Ramos (cell line): Measurements from ENCODE around the gene NEDD9.

Source experiments
- in situ Hi-C: fragments of 300-500 bp; cut with MboI; formaldehyde crosslinking; loops from one replicate; pipeline ENCODE4 v1.14.3; 2022; ENCODE audit warnings: low sequenced_read_pairs; ENCODE audit not compliant: unreplicated experiment

Gene NEDD9

DNA sequence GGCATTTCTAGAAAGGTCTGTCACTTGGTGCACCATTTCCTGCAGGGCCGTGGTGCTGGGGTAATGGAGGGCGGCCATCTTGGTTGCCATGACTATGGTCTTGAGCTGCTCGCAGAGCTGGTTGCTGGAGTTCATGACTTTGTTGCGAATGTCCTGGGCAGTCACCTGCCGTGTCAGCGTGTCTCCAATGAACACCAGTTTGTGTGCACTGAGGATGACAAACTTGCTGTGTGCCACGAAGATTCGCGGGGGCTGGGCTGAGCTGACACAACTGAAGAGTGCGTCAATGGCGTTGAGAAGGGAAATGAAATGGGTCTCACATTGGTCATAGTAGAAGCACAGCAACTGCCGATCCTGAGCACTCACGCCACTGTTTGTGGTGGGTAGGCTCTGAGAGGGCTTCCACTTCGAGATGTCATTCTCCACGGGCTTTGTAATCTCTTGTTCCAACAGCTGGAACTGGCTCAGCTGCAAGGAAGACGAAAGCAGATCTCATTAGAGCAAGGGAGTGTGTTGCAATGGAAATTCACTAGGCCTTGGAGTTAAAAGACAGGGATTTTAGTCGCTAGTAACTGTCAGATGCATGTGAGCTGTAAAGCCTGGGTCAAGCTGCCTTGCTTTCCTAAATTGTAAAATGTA lies 47.1 kb downstream of the NEDD9 start:
- in situ Hi-C loops, result no loop called here

DNA sequence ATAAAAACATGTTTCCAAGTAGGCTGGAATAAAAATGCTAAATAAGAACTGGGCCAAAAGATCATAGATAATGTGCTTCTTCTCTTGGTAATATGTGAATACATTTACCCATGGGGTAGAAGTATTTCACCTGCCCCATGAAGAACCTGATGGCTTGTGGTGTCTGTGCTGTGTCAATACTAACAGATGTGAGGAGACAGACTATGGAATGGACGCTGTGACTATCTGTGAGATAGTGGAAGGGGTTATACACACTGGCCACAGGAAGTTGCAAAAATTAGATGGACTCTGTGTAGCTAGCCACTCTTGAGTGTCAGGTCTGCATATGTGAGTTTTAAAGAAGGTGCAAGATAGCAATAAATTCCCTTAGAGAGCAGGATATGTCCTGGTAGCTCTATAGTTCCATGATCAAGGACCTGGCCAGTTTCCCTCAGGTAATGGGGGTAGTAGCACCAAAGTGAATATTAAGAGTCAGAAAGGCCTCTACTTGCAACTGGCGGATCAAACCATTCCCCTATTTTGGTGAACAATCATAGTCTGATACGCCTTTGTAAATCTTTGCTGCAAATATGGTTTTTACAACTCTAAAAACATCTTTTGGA lies 48.6 kb downstream of the NEDD9 start:
- in situ Hi-C loops, result no loop called here

- in situ Hi-C loops, result no loop called here
These were observed 50.9 kb downstream of the NEDD9 start for GRCh38 chr6:11181478-11182136.

DNA sequence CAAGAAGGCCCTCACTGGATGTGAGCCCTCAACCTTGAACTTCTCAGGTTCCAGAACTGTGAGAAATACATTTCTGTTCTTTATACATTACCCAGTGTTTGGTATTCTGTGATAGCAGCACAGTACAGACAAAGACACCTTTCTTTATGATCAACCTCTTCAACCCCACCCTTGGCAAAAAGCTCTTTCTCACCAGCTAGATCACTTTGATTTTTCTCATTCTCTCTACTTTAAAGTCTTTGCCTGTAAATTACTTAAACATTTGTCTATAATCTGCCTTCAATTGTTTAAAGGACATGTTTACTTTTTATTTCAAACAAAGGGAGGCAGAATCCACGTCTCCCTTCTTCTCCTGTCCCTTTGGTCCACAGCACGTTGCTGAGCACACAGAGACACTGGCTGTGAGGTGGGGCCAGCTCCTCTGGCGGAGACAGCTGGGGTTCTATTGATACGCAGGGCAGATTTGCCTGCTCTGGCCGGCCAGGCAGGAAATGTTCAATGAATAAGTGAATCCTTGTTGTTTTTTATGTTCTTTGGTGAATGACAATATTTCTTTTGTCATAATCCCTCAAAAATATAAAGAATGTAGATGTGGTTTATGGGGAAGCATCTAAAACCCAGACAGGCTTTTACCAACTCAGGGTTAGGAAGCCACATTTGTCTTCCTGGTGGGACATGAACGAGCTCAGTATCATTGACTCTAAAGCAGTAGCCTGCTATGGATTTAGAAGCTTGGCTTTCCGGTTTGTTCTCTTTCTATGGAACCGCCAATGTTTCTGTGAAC lies 52.9 kb downstream of the NEDD9 start:
- in situ Hi-C loops, result no loop called here

- in situ Hi-C loops, result no loop called here
These were observed 53.4 kb downstream of the NEDD9 start for GRCh38 chr6:11179088-11179418.

DNA sequence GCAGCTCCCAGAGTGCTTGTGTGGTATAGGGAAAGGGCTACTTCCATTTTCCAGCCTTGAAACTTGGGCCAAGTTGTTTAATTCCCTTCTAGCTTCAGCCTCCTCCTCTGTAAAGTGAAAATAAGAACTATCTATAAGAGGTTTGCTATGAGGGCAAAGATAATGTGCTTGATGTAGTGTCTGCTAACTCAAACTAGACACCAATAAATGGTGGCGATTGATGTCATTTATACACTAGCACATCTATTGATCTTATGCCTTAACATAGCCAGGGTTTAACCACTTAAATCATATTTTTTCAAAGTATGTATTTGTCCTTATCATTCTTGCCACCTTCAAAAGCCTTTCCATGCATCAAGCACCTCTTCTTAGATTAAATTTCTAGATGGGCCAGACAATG lies 55.2 kb downstream of the NEDD9 start:
- in situ Hi-C loops, result no loop called here

- in situ Hi-C loops, result loop anchor here (5.0 kb wide), 1 partner anchor 323 kb away; no protein-coding TSS in a partner anchor
These were observed 58.2 kb downstream of the NEDD9 start for GRCh38 chr6:11174242-11174611.

DNA sequence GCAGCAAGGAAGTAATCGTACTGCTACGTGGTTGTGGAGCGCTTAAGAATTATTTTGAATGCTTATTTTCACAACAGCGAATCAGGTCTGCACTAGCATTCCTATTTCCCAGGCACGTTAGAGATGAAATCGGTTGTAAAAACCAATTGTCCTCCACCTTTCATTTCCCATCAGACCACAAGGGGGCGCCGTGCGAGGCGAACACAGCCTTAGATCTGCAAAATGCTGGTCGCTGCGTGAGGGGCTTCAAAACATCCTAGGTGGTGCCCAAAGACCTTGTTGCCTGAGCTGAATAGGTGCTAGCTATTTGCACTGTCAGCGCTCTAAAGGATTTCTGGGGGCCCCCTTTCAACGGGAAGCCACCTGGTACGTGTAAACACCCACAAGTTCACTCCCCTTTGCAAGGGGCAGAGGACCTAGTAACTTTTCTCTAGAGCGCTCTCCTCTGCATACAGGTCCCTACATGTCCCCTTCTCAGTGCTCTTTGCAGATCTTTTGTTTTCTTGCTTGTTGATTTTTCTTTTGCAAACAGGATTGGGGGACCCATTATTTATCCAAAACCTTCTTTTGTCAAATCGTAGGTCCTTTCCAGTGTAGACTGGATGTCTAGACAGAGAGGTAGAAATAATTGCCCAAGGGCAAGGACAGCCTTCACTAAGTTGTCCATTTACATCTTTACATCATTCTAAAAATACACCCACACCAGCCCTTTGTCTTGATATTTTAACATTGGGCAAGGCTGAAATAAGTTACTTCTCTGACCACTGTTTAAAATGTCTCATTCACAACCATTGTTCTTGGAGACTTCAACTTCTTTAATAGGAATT lies 59.8 kb downstream of the NEDD9 start:
- in situ Hi-C loops, result loop anchor here (5.0 kb wide), 1 partner anchor 325 kb away; no protein-coding TSS in a partner anchor

- in situ Hi-C loops, result loop anchor here (5.0 kb wide), 1 partner anchor 325 kb away; no protein-coding TSS in a partner anchor
These were observed 60.5 kb downstream of the NEDD9 start for GRCh38 chr6:11171952-11172351.

DNA sequence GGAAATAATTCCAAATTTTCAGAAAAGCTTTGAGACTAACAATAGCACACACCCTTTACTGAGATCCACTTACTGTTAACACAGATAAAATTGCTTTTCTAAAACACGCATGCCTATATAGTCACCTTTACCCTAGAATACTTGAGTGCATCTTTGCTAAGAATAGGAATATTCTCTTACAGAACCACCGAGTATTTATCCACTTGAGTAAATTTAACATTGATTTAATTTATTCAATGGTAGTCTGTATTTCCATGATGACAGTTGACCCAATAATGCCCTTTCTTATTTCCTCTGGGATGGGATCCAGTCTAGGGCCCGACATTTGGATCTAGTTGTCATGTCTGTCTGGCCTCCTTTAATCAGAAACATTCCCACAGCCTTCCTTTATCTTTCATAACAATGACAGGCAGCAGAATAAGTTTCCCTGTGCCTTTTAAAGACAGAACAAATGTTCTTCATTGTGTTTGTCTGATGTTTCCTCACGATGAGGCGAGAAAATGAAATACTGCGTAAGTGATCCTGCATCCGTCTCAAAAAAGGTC lies 64.3 kb downstream of the NEDD9 start:
- in situ Hi-C loops, result no loop called here

- in situ Hi-C loops, result no loop called here
These were observed 65.5 kb downstream of the NEDD9 start for GRCh38 chr6:11166948-11167347.

DNA sequence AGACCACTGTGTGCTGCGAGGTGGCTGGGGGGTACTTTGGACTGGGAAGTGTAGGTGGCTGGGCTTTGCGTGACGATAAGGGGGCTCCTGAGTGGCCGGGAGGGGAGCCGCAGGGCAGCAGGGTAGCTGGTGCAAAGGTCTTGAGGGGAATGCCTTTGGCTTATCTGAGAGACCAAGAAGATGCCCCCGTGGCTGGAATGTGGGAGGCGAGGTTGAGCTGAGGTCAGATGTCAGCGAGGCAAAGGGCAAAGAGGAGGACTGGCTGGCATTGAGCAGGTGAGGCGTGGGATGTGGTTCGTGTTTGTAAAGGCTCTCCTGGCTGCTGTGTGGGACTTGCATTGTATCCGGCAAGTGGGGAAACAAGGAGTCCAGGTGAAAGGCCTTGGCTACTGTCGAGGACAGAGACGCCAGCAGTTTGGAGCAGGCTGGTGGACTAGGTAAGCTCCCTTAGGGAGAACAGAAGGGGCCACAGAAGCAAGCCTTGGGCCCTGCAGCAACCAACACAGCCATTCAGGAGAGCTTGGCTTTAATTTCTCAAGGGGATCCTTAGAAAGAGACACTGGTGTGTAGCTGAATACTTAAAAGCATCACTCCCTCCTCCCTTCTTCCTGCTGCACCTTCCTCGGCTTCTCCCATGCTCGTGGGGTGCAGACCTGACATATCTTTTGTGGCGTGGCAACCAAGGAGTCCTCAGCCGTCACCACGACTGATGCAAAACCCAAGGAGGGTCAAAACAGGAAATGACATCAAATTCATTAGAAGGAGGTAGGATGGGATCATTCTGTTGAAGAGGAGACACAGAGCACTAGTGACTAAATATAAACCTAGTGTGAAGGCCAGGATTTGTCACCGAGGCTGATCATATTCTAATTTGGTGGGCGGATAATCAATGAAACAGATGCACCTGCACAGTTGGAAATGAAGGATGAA lies 67.5 kb downstream of the NEDD9 start:
- in situ Hi-C loops, result no loop called here

DNA sequence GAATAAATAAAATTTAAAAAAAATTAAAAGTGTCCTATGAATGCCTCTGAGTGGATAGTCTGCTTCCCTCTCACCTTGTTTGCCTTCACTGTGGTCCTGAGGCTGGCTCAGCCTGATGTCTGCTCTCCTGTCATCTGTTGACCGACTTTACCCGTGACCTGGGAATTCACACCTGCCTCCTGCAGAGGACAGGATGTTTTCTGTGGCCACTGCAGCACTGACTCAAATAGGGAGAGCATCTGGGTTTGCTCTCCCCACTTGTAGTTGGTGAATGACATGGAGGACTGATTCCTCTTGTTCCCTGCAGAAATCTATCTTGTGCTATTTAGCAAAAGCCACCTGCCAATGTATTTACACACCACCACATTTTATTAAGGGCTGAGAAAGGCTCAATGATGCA lies 68.5 kb downstream of the NEDD9 start:
- in situ Hi-C loops, result no loop called here

DNA sequence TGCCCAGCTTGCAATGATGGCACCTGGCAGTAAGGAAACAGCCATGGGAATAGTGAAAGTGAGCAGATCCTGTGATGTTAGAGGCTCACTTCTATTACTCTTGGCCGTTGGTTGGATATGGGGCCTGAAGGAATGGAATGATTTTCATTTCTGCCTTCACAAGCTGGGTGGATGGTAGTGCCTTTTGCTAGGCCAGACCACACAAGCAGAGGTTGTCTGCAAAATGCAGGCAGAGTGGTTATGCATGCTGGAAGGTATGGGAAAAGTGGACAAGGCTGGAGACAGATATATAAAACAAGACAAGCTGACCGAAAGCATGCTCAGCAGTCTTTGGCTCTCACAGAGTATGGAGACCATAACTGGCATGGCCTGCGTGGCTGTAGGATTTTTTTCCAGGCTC lies 70.2 kb downstream of the NEDD9 start:
- in situ Hi-C loops, result no loop called here

DNA sequence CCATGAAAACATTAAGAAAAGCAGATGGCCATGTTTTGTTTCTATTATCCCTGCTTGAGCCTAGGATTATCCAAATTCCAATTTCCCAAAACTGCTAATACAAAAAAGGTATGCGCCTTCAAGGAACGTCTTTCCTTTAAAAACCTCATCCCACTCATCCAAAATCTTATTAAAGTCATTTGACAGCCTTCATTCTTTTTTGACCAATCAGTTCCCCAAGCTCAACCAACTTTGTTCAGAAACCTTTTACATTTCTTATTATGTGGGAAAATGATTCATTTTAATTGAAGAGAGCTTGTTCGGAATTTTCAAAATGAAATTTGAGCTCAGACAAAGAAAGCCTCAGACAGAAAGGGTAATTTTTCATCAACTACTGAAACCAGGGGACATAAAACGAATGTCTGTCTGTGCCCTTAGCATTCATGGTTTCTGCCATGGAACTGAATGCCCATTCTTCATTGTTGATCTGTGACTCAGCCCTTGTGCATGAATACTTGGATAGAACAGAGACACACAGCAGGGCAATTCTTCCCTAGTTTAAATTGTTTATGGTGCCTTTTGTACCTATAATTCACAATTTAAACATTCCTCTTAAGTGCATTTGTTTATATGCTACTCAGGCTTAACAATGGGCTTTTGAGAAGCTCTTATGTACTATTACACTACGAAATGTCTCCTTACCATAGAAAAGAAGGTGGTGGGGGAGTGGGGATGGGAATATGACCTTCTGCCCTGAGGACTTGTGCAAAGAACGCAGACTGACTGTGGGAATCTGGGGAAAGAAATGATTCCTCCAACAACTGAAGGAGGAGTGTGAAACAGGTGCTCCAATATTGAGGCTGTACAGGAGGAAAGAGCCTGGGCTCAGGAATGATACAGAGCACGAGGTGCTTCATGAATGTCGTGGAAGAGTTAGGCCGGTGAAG lies 71.2 kb downstream of the NEDD9 start:
- in situ Hi-C loops, result no loop called here

DNA sequence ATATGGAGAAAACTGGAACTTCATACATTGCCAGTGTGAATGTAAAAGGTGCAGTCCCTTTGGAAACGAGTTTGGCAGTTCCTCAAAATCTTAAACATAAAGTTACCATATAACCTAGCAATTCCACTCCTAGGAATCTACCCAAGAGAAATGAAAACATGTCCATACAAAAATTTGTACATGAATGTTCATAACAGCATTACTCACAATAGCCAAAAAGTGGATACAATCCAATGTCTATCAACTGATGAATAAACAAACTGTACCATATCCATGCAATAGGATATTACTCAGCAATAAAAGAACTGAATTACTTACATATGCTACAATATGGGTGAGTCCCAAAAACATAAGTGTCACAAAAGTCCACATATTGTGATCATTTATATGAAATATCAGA lies 72.3 kb downstream of the NEDD9 start:
- in situ Hi-C loops, result no loop called here

- in situ Hi-C loops, result no loop called here
These were observed 76.9 kb downstream of the NEDD9 start for GRCh38 chr6:11155589-11155988.

DNA sequence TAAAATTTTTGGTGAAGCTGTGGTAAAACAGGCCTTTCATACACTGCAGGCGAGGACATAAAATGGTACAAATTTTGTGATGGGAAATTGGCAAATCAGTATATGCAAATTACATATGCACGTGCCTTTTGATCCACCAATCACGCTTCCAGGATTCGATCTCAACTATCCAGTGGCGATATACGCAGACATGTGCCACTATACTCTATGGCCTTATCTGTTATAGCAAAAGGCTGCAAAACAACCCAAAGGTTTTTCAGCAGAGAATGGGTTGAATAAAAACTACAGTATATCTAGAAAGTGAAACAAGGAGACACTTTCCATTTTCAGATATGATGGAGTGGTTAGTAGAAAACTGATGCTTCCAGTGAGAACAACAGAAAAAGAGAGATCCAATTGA lies 79.0 kb downstream of the NEDD9 start:
- in situ Hi-C loops, result no loop called here
